Right lobe of liver (tissue), 6 donors: ENCODE results near the gene WWC1. TPM values are rescaled to one million over a fixed set of nuclear protein-coding genes. Genes with fewer than 3 reads are reported as not detected.

ENCODE experiments used
- ATAC-seq, 4 donors: fragments of 200-7000 bp; cut with Tn5 transposase; one replicate each; pipeline ENCODE4 v1.9.1; 2020; ENCODE audit warnings: mild to moderate bottlenecking in 4 of 4, moderate library complexity in 4 of 4
- DNase-seq, 3 donors: peaks; one replicate each; pipeline ENCODE4 v3.0.0-alpha.2; 2020
- H3K27ac ChIP-seq, 3 donors: fragments of 200-600 bp; one replicate each; pipeline ENCODE4 v1.8.0; 2022
- H3K27me3 ChIP-seq, 2 donors: fragments of 200-600 bp; one replicate each; pipeline ENCODE4 v1.8.0; 2022
- H3K36me3 ChIP-seq, 4 donors: fragments of 200-600 bp; sonication (generic) in 1 of 4; one replicate each; pipeline versions ENCODE4 v1.5.1 to v1.8.0; 2017 to 2022; ENCODE audit warnings: control low read depth in 1 of 4
- H3K4me1 ChIP-seq, 4 donors: fragments of 200-600 bp; sonication (generic) in 1 of 4; one replicate each; pipeline versions ENCODE4 v1.5.1 to v1.8.0; 2017 to 2022; ENCODE audit warnings: control low read depth in 1 of 4
- H3K4me3 ChIP-seq, 3 donors: fragments of 200-600 bp; one replicate each; pipeline ENCODE4 v1.8.0; 2022
- H3K9me3 ChIP-seq, 4 donors: fragments of 200-600 bp; sonication (generic) in 1 of 4; one replicate each; pipeline versions ENCODE4 v1.5.1 to v1.8.0; 2017 to 2022; ENCODE audit warnings: control low read depth in 1 of 4
- POLR2A ChIP-seq: fragments of 450-650 bp; IDR thresholded peaks from one replicate; pipeline ENCODE4 v1.6.1; 2017; ENCODE audit warnings: antibody characterized with exemption, mild to moderate bottlenecking
- WGBS: methylation state at CpG from one replicate; pipeline ENCODE4 v1.1.6; 2018; ENCODE audit warnings: low coverage, low lambda C conversion rate; ENCODE audit not compliant: insufficient coverage; ENCODE audit errors: missing lambda C conversion rate; 5-methylcytosine and 5-hydroxymethylcytosine counted together
- intact Hi-C, 2 donors: fragments of 100-400 bp; cut with DNase I; formaldehyde crosslinking; loops; one replicate each; pipeline versions ENCODE4 v1.11.2 to v1.14.1; 2022
- total RNA-seq, 6 experiments: library from RNA; depleted of rRNA in 2 of 6; stranded (reverse); fragments of >200 nt in 2 of 6; fragmentation: NEBNext Ultra II Directional in 3 of 6; extraction: Animal tissue kit (Norgen Biotek cat#: 25700) in 3 of 6; gene quantifications; one replicate each; pipeline versions ENCODE4 v1.1.0 to v1.2.4, GENCODE V29; 2016 to 2023
- TF ChIP-seq, protein P1 (sequence below), 4 donors: fragments of 200-600 bp in 3 of 4; fragments of 450-650 bp in 1 of 4; IDR thresholded peaks; one replicate each; pipeline versions ENCODE4 v1.5.1 to v1.8.0; 2016 to 2022; ENCODE audit warnings: antibody characterized with exemption in 4 of 4, mild to moderate bottlenecking in 2 of 4
- donor health status: DM: no; HTN: yes; CAD: no.
- donor health status: DM: no; HTN: no; CAD: no.
- donor health status: DM: no; HTN: no; CAD: no.
- donor health status: DM: no; HTN: yes; CAD: no.
- donor health status: DM: no; HTN: yes; CAD: no.

Gene WWC1
- total RNA-seq, 6 experiments from 2014 or later, result 9.6 to 74.4 (median 23.5) TPM

DNA sequence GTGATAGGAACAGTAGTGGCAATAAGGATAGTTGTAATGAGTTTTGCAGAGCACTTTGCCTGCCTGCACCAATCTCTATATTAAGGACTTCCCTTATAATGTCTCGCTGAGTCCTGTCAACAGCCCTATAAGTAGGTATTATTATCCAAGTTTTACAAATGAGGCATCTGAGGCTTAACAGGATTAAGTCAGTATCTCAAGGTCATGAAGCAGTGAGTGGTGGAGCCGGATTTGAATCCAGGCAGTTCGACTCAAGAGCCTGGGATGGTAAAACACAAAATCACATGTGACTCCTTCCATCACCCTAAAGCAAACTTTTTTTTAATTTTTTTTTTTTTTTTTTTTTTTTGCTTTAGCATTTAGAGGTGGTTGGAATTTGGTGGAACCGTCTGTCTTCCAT, 135.8 kb downstream of the WWC1 start:
- no peak overlapping the region for H3K4me3 ChIP-seq
- ATAC-seq (no peak), DNase-seq (no peak)
- peaks cover 0 to 18% (median 6%) of the 10 kb centered on the region in 4 donors for H3K36me3 ChIP-seq
- intact Hi-C loops, result no loop called here
- WGBS, result 84% methylated on average over 4 of the region's 4 CpGs
- H3K27me3 ChIP-seq, result no peaks in the 10 kb centered on the region
- no peak for TF ChIP-seq POLR2A
- TF ChIP-seq, protein P1, sequence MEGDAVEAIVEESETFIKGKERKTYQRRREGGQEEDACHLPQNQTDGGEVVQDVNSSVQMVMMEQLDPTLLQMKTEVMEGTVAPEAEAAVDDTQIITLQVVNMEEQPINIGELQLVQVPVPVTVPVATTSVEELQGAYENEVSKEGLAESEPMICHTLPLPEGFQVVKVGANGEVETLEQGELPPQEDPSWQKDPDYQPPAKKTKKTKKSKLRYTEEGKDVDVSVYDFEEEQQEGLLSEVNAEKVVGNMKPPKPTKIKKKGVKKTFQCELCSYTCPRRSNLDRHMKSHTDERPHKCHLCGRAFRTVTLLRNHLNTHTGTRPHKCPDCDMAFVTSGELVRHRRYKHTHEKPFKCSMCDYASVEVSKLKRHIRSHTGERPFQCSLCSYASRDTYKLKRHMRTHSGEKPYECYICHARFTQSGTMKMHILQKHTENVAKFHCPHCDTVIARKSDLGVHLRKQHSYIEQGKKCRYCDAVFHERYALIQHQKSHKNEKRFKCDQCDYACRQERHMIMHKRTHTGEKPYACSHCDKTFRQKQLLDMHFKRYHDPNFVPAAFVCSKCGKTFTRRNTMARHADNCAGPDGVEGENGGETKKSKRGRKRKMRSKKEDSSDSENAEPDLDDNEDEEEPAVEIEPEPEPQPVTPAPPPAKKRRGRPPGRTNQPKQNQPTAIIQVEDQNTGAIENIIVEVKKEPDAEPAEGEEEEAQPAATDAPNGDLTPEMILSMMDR (IDR thresholded peaks at IDR 0.05), result no peak
- H3K4me1 ChIP-seq, result peaks cover 0 to 10% (median 4%) of the 10 kb centered on the region in 4 donors
- H3K27ac ChIP-seq, result no peak overlapping the region
- H3K9me3 ChIP-seq, result no peaks in the 10 kb centered on the region

DNA sequence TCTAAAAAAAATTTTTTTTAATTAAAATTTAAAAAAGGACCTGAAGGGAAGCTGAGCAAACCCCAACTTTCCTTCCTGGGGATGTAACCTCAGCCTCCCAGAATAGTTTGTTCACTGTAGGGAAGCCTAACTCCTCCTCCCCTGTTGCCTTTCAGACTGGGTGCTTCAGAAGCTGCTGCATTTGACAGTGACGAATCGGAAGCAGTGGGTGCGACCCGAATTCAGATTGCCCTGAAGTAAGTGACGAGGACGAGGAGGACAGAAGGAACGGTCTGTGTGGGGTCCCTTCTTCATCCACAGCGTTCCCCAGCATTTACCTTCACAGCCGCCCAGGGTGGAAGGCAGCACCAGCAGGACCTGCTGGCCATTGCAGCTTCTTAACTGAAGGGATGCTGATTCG, 137.1 kb downstream of the WWC1 start:
- Histone ChIP-seq H3K27me3 (no peaks in the 10 kb centered on the region), H3K9me3 (no peaks in the 10 kb centered on the region), H3K36me3 (peaks cover 0 to 24% (median 9%) of the 10 kb centered on the region in 4 donors), H3K27ac (no peak overlapping the region), H3K4me3 (no peak overlapping the region), H3K4me1 (peaks cover 0 to 5% (median 2%) of the 10 kb centered on the region in 4 donors)
- DNase-seq, result no peak
- intact Hi-C loops, result no loop called here
- 40% methylated on average over 1 of the region's 10 CpGs for WGBS
- no peak for ATAC-seq
- no peak for TF ChIP-seq POLR2A

DNA sequence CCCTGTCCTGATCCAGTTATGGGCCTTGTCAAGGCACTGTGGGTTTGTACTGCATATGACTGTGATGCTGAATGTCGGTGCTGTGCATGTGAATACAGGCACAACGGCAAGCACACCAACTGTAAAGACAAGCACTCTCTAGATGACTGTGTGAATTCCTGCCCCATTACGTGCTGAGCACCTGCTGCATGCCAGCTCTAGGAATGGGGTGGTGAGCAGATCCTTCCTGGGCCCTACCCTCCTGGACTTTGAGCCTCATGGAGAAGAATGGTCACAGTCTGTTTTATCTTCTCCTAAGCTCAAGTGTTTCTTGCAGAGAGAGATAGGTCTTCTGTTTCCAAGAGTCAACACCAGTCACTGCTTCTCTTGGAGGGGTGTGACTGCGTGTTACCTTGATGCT, 138.9 kb downstream of the WWC1 start:
- no peaks in the 10 kb centered on the region for H3K27me3 ChIP-seq
- no peak overlapping the region for H3K27ac ChIP-seq
- H3K36me3 ChIP-seq, result peaks cover 0 to 36% (median 9%) of the 10 kb centered on the region in 4 donors
- H3K9me3 ChIP-seq, result no peaks in the 10 kb centered on the region
- TF ChIP-seq, protein P1 (IDR thresholded peaks at IDR 0.05), result no peak
- no peak for TF ChIP-seq POLR2A
- no peaks in the 10 kb centered on the region for H3K4me1 ChIP-seq
- ATAC-seq, result no peak
- no peak overlapping the region for H3K4me3 ChIP-seq
- intact Hi-C loops, result loop anchor here in 1 of 2 donors (10.0 kb wide), 1 partner anchor 165 kb away; no protein-coding TSS in a partner anchor
- DNase-seq, result no peak
- whole genome bisulfite sequencing, result 93% methylated on average over 3 of the region's 4 CpGs

DNA sequence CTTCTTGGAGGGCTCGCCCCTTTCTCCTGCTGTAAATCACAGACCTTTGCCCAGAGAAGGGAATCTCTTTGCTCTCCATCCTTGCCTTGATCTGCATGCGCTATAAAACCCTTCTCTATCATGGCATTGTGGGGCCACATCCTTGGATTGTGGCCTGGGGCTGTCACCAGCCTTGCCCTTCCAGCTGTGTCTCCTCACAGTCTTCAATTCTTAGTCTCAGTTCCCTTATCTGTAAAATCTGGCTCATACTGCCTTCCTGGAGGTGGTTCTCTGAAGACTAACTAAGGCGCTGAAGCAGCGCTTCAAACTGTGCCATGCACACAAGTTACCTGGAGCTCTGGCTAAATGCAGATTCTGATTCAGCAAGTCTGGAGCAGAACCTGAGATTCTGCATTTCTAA, 141.5 kb downstream of the WWC1 start:
- ATAC-seq (no peak), DNase-seq (no peak)
- WGBS, result 79% methylated on average over 3 of the region's 4 CpGs
- H3K36me3 ChIP-seq, result peaks cover 0 to 36% (median 9%) of the 10 kb centered on the region in 4 donors
- no peak for TF ChIP-seq POLR2A
- TF ChIP-seq, protein P1 (IDR thresholded peaks at IDR 0.05), result no peak
- no peak overlapping the region for H3K4me3 ChIP-seq
- no peaks in the 10 kb centered on the region for H3K4me1 ChIP-seq
- no peak overlapping the region for H3K27ac ChIP-seq
- no peaks in the 10 kb centered on the region for H3K9me3 ChIP-seq
- intact Hi-C loops, result loop anchor here in 1 of 2 donors (10.0 kb wide), 1 partner anchor 168 kb away; no protein-coding TSS in a partner anchor
- no peaks in the 10 kb centered on the region for H3K27me3 ChIP-seq

DNA sequence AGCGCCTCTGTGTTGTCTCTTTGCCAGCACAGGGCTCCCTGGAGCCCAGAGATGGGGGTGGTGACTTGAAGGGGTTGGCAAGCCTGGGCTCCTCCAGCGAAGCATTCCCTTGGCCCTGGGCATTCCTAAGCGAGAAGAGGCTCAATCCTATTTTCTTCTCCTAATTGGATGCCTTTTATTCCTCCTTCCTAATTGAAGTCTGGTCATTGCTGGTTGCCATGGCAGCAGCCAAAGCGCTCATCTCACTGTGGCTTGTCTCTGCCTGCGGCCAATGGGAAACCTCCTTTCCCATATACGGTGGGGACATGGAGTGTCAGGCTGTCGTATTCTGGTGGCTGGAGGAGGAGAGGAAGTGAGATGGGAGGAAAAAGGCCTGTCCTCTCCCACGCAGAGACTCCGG, 142.6 kb downstream of the WWC1 start:
- intact Hi-C loops, result loop anchor here in 1 of 2 donors (10.0 kb wide), 1 partner anchor 169 kb away; no protein-coding TSS in a partner anchor
- ATAC-seq, result peak in 1 of 4 donors; percentile 39
- no peaks in the 10 kb centered on the region for H3K27me3 ChIP-seq
- WGBS, result 72% methylated on average over 2 of the region's 9 CpGs
- no peak overlapping the region for H3K27ac ChIP-seq
- H3K36me3 ChIP-seq, result peaks cover 0 to 36% (median 9%) of the 10 kb centered on the region in 4 donors
- no peak overlapping the region for H3K4me3 ChIP-seq
- H3K4me1 ChIP-seq, result no peaks in the 10 kb centered on the region
- no peak for TF ChIP-seq POLR2A
- TF ChIP-seq, protein P1 (IDR thresholded peaks at IDR 0.05), result no peak
- DNase-seq, result no peak
- no peaks in the 10 kb centered on the region for H3K9me3 ChIP-seq
